Sigmoid colon (tissue), 7 donors: ENCODE results near the gene CCDC17. TPM values are rescaled to one million over a fixed set of nuclear protein-coding genes. Genes with fewer than 3 reads are reported as not detected.

Source experiments
- DNase-seq: peaks from one replicate; pipeline ENCODE4 v3.0.0-alpha.2; 2019
- H3K27ac ChIP-seq, 4 donors: fragments of 200-600 bp; sonication (generic); one replicate each; pipeline ENCODE4 v1.5.1; 2016 to 2019; ENCODE audit warnings: mild to moderate bottlenecking in 1 of 4
- H3K27me3 ChIP-seq, 3 donors: fragments of 200-600 bp; sonication (generic); one replicate each; pipeline ENCODE4 v1.5.1; 2019; ENCODE audit warnings: mild to moderate bottlenecking in 1 of 3
- H3K36me3 ChIP-seq, 4 donors: fragments of 200-600 bp; sonication (generic); one replicate each; pipeline ENCODE4 v1.5.1; 2016 to 2019
- H3K4me1 ChIP-seq, 4 donors: fragments of 200-600 bp; sonication (generic); one replicate each; pipeline ENCODE4 v1.5.1; 2017 to 2019
- H3K4me3 ChIP-seq, 4 donors: fragments of 200-600 bp; sonication (generic); one replicate each; pipeline ENCODE4 v1.5.1; 2017 to 2019; ENCODE audit warnings: mild to moderate bottlenecking in 2 of 4, moderate library complexity in 1 of 4
- H3K9me3 ChIP-seq, 4 donors: fragments of 200-600 bp in 3 of 4; sonication (generic) in 3 of 4; one replicate each; pipeline versions ENCODE4 v1.5.1 to v1.6.1; 2013 to 2019
- EP300 ChIP-seq, 4 donors: sonication (generic); formaldehyde crosslinking; IDR thresholded peaks; one replicate each; pipeline ENCODE4 v1.6.1; 2017; ENCODE audit warnings: antibody characterized with exemption in 4 of 4
- POLR2A ChIP-seq, 2 donors: fragments of 450-650 bp; IDR thresholded peaks; one replicate each; pipeline ENCODE4 v1.6.1; 2016; ENCODE audit warnings: antibody characterized with exemption in 2 of 2, mild to moderate bottlenecking in 2 of 2, moderate library complexity in 2 of 2
- POLR2AphosphoS5 ChIP-seq, 4 donors: sonication (generic); formaldehyde crosslinking; IDR thresholded peaks; one replicate each; pipeline ENCODE4 v1.6.1; 2017; ENCODE audit warnings: antibody characterized with exemption in 4 of 4
- WGBS, 2 donors: extraction: QIAGEN DNeasy Blood & Tissue Kit; methylation state at CpG; one replicate each; pipeline ENCODE4 v1.1.7; 2013; 5-methylcytosine and 5-hydroxymethylcytosine counted together
- intact Hi-C: fragments of 100-400 bp; cut with DNase I; formaldehyde crosslinking; loops from one replicate; pipeline ENCODE4 v1.15.1; 2023
- polyA plus RNA-seq, 3 donors: library from polyadenylated mRNA; stranded (reverse); fragments of 200-250 nt; gene quantifications; one replicate each; pipeline ENCODE4 v1.2.3, GENCODE V29; 2013
- total RNA-seq, 4 donors: library from RNA; depleted of rRNA; stranded (reverse); fragments of >200 nt; gene quantifications; one replicate each; pipeline ENCODE4 v1.1.0, GENCODE V29; 2016
- TF ChIP-seq, protein P1 (sequence below), 4 experiments: fragments of 450-650 bp in 3 of 4; fragments of 200-600 bp in 1 of 4; IDR thresholded peaks; one replicate each; pipeline ENCODE4 v1.5.1; 2016 to 2019; ENCODE audit warnings: antibody characterized with exemption in 4 of 4, mild to moderate bottlenecking in 3 of 4, moderate library complexity in 2 of 4
- donor health status: healthy with polysubstance abuse.
- donor health status: Bipolar disorder and iron deficiency.
- donor health status: healthy.

The CCDC17 gene
- total and polyA plus RNA-seq, 7 donors: 0.82 to 2.6 (median 1.4) TPM

DNA sequence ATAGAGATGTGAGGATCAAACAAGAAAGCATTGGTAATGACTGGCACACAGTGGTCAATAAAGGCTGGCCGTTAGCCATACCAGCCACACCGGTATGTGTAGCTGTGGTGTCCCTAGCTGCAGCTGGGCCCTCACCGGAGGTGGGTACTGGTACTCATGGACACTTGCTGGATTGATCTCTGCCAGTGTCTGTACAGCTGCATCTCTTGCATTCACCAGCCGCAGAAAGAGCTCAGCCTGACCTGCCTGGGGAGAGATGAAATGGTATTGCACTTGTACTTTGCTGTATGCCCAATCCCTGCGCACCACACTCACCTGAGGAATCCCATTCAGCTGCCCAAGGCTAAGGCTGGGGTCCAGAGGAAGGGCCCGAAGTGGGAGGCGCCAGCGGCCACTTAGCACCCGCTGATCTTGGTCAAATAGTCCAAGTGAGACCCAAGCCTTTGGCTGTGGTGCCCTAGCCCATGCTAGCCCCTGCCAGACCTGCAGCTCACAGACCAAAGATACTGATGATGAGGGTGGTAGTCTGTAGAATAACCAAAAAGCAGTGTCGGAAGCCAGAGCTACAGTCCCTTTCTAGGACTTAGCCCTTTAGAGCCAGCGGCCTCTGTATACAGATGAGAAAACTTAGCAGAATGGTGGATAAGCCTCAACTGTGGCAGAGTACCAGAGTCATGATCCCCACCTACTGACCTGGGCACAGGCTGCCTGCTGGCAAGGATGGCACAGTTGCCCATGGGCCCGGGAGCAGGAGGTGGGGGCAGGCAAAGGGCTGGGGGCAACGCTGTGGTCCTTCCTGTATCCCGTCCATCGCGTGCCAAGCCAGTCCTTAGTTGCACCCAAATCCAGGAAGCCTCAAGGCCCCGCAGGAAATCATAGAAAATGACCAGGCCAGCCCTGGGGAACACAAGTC, 3.0 kb downstream of the CCDC17 start:
- intact Hi-C loops: no loop called here
- TF ChIP-seq EP300 (IDR thresholded peaks at IDR 0.05) (no peak), POLR2A (IDR thresholded peaks at IDR 0.05) (no peak), POLR2AphosphoS5 (IDR thresholded peaks at IDR 0.05) (no peak)
- TF ChIP-seq, protein P1, sequence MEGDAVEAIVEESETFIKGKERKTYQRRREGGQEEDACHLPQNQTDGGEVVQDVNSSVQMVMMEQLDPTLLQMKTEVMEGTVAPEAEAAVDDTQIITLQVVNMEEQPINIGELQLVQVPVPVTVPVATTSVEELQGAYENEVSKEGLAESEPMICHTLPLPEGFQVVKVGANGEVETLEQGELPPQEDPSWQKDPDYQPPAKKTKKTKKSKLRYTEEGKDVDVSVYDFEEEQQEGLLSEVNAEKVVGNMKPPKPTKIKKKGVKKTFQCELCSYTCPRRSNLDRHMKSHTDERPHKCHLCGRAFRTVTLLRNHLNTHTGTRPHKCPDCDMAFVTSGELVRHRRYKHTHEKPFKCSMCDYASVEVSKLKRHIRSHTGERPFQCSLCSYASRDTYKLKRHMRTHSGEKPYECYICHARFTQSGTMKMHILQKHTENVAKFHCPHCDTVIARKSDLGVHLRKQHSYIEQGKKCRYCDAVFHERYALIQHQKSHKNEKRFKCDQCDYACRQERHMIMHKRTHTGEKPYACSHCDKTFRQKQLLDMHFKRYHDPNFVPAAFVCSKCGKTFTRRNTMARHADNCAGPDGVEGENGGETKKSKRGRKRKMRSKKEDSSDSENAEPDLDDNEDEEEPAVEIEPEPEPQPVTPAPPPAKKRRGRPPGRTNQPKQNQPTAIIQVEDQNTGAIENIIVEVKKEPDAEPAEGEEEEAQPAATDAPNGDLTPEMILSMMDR (IDR thresholded peaks at IDR 0.05): no peak
- H3K36me3 ChIP-seq: peaks cover 13 to 33% (median 28%) of the 10 kb centered on the region in 4 donors
- no peaks in the 10 kb centered on the region for H3K27me3 ChIP-seq
- H3K9me3 ChIP-seq: no peaks in the 10 kb centered on the region
- H3K27ac ChIP-seq: peak overlapping the region in 3 of 4 donors; percentile 21 to 52 (median 31)
- H3K4me3 ChIP-seq: no peak overlapping the region
- H3K4me1 ChIP-seq: peaks cover 0 to 20% (median 13%) of the 10 kb centered on the region in 4 donors
- WGBS, 2 donors: 86 to 88% methylated on average over 17 of the region's 17 CpGs
- DNase-seq: no peak

DNA sequence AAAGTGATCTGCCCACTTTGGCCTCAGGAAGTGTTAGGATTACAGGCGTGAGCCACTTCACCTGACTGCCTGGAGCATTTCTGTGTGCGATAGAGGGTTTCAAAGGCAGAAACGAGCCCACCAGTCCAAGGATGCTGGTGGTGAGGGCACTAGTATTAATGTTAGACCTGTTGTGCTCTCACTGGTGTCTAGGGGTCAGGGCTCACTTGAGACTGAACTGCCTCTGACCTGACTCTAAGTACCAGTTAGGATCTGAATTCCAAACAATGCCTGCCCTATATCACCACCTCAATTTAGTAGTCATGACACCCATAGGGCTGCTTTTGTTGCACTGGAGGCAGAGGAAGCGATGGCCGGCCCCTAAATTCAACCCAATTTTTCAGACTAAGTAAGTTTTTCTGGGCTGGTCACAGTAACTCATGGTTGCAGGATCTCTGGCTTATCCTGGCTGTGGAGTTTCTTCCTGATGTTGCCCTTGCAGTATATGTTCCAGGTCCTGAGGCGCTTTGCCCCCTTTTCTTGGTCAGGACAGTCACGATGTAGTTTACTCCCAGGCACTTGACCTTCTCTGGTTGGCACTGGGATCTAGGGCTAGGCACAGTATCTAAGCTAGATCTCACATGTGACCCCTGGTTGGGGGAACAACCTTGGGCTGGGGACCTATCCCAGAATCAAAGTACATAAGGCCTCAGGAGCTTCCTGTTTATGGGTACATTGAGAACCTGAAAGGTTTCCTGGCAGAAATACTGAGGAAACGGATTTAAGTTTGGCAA, 4.5 kb downstream of the CCDC17 start:
- no peaks in the 10 kb centered on the region for H3K27me3 ChIP-seq
- 65 to 66% methylated on average over 8 of the region's 8 CpGs for WGBS, 2 donors
- DNase-seq: no peak
- H3K4me3 ChIP-seq: no peak overlapping the region
- TF ChIP-seq EP300 (IDR thresholded peaks at IDR 0.05) (peak in 1 of 4 donors; percentile 63), POLR2AphosphoS5 (IDR thresholded peaks at IDR 0.05) (peak in 2 of 4 donors; percentile 4 to 23), POLR2A (IDR thresholded peaks at IDR 0.05) (no peak)
- TF ChIP-seq, protein P1 (IDR thresholded peaks at IDR 0.05): no peak
- intact Hi-C loops: no loop called here
- H3K36me3 ChIP-seq: peaks cover 17 to 43% (median 39%) of the 10 kb centered on the region in 4 donors
- H3K4me1 ChIP-seq: peaks cover 0 to 20% (median 13%) of the 10 kb centered on the region in 4 donors
- H3K27ac ChIP-seq: peak overlapping the region; percentile 17 to 33 (median 28)
- H3K9me3 ChIP-seq: no peaks in the 10 kb centered on the region

DNA sequence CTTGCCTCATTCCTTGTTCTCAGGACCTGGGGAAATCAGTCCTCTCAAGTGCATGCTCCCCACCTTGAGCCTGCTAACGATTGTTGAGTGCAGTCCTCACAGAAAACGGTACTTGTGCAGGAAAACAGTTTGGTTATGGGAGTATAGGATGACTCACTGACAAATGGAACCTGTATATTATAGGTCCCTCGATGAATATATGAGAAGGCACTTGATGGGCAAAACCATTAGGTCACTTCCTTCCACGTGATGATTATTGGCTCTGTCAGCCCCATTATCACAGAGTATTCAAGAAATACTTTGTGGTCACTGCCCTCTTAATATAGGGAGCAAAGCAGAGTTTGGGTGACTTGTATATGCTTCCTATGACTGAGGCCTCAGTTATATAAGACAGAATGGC, 6.2 kb downstream of the CCDC17 start:
- no peak for DNase-seq
- Histone ChIP-seq H3K27me3 (no peaks in the 10 kb centered on the region), H3K9me3 (no peaks in the 10 kb centered on the region), H3K36me3 (peaks cover 17 to 59% (median 41%) of the 10 kb centered on the region in 4 donors), H3K27ac (no peak overlapping the region), H3K4me3 (no peak overlapping the region), H3K4me1 (peaks cover 0 to 12% (median 9%) of the 10 kb centered on the region in 4 donors)
- TF ChIP-seq EP300 (IDR thresholded peaks at IDR 0.05) (no peak), POLR2A (IDR thresholded peaks at IDR 0.05) (no peak), POLR2AphosphoS5 (IDR thresholded peaks at IDR 0.05) (no peak)
- TF ChIP-seq, protein P1 (IDR thresholded peaks at IDR 0.05): no peak
- WGBS, 2 donors: 74 to 83% methylated on average over 4 of the region's 4 CpGs
- intact Hi-C loops: no loop called here

DNA sequence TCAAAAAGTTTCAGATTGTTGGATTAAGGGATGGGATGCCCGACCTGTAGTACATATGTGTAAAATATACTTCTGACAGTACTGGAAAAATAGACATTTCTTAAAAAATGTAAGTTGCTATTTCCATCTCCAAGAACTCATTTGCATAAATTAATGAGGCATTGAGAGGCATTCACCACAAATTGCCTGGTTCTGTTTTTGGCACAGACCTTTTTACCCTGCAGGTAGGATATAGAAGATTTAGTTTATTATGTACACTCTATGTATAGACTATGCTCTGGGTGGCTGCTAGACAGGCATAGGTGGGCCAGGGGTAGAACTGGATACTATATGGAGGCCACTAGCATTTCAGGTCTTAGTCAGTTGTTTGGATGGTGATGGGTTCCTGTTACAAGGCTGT, 8.0 kb downstream of the CCDC17 start:
- no peak overlapping the region for H3K27ac ChIP-seq
- intact Hi-C loops: no loop called here
- no peaks in the 10 kb centered on the region for H3K9me3 ChIP-seq
- no peaks in the 10 kb centered on the region for H3K27me3 ChIP-seq
- TF ChIP-seq EP300 (IDR thresholded peaks at IDR 0.05) (no peak), POLR2A (IDR thresholded peaks at IDR 0.05) (no peak), POLR2AphosphoS5 (IDR thresholded peaks at IDR 0.05) (no peak)
- TF ChIP-seq, protein P1 (IDR thresholded peaks at IDR 0.05): no peak
- peaks cover 17 to 69% (median 41%) of the 10 kb centered on the region in 4 donors for H3K36me3 ChIP-seq
- DNase-seq: no peak
- no peak overlapping the region for H3K4me3 ChIP-seq
- H3K4me1 ChIP-seq: no peaks in the 10 kb centered on the region
- WGBS, 2 donors: 84 to 93% methylated on average over 1 of the region's 1 CpG
